ENCODE results near the gene UROC1.

DNA sequence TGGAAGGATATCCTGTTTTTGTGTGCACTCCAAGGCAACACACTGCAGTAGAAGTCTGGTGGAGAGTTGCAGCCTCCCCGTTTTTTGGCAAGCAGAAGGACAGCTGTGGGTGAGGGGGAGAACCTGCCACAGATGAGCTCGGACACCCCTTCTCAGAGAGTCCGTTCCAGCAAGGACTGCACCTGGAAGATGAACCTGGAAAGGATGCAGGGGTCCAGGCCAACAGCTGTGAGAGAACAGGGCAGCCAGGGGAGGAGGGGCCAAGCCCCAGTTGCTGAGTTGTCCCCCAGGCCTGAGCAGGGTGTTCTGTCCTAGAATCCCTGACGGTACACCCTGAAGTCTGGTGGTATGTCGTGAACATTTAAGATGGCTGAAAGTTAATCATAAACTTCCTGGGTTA lies 72.1 kb downstream of the UROC1 start:
- TF ChIP-seq, protein P1, sequence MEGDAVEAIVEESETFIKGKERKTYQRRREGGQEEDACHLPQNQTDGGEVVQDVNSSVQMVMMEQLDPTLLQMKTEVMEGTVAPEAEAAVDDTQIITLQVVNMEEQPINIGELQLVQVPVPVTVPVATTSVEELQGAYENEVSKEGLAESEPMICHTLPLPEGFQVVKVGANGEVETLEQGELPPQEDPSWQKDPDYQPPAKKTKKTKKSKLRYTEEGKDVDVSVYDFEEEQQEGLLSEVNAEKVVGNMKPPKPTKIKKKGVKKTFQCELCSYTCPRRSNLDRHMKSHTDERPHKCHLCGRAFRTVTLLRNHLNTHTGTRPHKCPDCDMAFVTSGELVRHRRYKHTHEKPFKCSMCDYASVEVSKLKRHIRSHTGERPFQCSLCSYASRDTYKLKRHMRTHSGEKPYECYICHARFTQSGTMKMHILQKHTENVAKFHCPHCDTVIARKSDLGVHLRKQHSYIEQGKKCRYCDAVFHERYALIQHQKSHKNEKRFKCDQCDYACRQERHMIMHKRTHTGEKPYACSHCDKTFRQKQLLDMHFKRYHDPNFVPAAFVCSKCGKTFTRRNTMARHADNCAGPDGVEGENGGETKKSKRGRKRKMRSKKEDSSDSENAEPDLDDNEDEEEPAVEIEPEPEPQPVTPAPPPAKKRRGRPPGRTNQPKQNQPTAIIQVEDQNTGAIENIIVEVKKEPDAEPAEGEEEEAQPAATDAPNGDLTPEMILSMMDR (IDR thresholded peaks at IDR 0.05) = no peak
- TF ChIP-seq, protein P2, sequence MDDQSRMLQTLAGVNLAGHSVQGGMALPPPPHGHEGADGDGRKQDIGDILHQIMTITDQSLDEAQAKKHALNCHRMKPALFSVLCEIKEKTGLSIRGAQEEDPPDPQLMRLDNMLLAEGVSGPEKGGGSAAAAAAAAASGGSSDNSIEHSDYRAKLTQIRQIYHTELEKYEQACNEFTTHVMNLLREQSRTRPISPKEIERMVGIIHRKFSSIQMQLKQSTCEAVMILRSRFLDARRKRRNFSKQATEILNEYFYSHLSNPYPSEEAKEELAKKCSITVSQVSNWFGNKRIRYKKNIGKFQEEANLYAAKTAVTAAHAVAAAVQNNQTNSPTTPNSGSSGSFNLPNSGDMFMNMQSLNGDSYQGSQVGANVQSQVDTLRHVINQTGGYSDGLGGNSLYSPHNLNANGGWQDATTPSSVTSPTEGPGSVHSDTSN (IDR thresholded peaks at IDR 0.05) = no peak
- TF ChIP-seq TEAD4 (IDR thresholded peaks at IDR 0.05; ENCODE audit: borderline replicate concordance, insufficient read depth) (no peak), TAF1 (IDR thresholded peaks at IDR 0.05; ENCODE audit: borderline replicate concordance, low read depth, low read length) (no peak), RFX5 (IDR thresholded peaks at IDR 0.05; ENCODE audit: low read length) (no peak)
- TF ChIP-seq, protein P3, sequence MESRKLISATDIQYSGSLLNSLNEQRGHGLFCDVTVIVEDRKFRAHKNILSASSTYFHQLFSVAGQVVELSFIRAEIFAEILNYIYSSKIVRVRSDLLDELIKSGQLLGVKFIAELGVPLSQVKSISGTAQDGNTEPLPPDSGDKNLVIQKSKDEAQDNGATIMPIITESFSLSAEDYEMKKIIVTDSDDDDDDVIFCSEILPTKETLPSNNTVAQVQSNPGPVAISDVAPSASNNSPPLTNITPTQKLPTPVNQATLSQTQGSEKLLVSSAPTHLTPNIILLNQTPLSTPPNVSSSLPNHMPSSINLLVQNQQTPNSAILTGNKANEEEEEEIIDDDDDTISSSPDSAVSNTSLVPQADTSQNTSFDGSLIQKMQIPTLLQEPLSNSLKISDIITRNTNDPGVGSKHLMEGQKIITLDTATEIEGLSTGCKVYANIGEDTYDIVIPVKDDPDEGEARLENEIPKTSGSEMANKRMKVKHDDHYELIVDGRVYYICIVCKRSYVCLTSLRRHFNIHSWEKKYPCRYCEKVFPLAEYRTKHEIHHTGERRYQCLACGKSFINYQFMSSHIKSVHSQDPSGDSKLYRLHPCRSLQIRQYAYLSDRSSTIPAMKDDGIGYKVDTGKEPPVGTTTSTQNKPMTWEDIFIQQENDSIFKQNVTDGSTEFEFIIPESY (IDR thresholded peaks at IDR 0.05; ENCODE audit: borderline replicate concordance, low read depth) = no peak
- TF ChIP-seq, protein P4, sequence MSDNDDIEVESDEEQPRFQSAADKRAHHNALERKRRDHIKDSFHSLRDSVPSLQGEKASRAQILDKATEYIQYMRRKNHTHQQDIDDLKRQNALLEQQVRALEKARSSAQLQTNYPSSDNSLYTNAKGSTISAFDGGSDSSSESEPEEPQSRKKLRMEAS (IDR thresholded peaks at IDR 0.05; ENCODE audit: low read depth) = no peak
